Karpas-422 (cell line): ENCODE measurements around the gene ACSL6. TPM values are rescaled to one million over a fixed set of nuclear protein-coding genes. Genes with fewer than 3 reads are reported as not detected.

Experiments used
- total RNA-seq: library from RNA; depleted of rRNA; stranded (reverse); fragments of >200 nt; shearing (Covaris generic); gene quantifications from 2 replicates; pipeline ENCODE4 v1.2.3, GENCODE V29; 2014; ENCODE audit warnings: low replicate concordance; rRNA removed

Gene ACSL6
- total RNA-seq, 1 experiment from 2014 or later: not detected

Other genes with a start within 250 kb of the ACSL6 start
- 38.1 and 56.2 TPM in 2 replicates for gene FNIP1, start 214.6 kb downstream of the ACSL6 start, total RNA-seq
- gene MEIKIN, start 66.0 kb downstream of the ACSL6 start, total RNA-seq: not detected in 2 replicates
- gene IL3, start 49.0 kb upstream of the ACSL6 start, total RNA-seq: not detected in 2 replicates
- not detected in 2 replicates for gene CSF2, start 62.1 kb upstream of the ACSL6 start, total RNA-seq
- gene P4HA2, start 216.2 kb upstream of the ACSL6 start, total RNA-seq: 0.18 TPM in 1 of 2 replicates, not detected in the other
- gene PDLIM4, start 246.0 kb upstream of the ACSL6 start, total RNA-seq: not detected in 2 replicates